PFSK-1 (cell line): ENCODE data around the gene ANKS4B.

Experiments
- FOXP2 ChIP-seq: optimal IDR thresholded peaks from 2 replicates; pipeline ENCODE3; 2011; ENCODE audit warnings: borderline replicate concordance, control low read depth, inconsistent platforms; ENCODE audit not compliant: insufficient read depth; ENCODE audit errors: extremely low read length, extremely low read depth
- POLR2AphosphoS5 ChIP-seq: IDR thresholded peaks from 2 replicates; pipeline ENCODE4 v1.6.1; 2012; ENCODE audit warnings: low read depth, mild to moderate bottlenecking, control low read depth, low read length, moderate library complexity
- SIN3A ChIP-seq: IDR thresholded peaks from 2 replicates; pipeline ENCODE4 v1.6.1; 2012; ENCODE audit warnings: mild to moderate bottlenecking, low read length, moderate library complexity, borderline replicate concordance; ENCODE audit not compliant: insufficient read depth
- TAF1 ChIP-seq: IDR thresholded peaks from 2 replicates; pipeline ENCODE4 v1.6.1; 2012; ENCODE audit warnings: low read length, control low read depth, borderline replicate concordance; ENCODE audit not compliant: insufficient read depth
- TF ChIP-seq, protein P1 (sequence below), 2 experiments: IDR thresholded peaks; 2 replicates each; pipeline versions ENCODE4 v1.6.1 to v1.8.0; 2011 to 2012; ENCODE audit warnings: low read depth in 2 of 2, low read length in 2 of 2, control low read depth in 1 of 2, inconsistent platforms in 1 of 2, mild to moderate bottlenecking in 1 of 2, moderate library complexity in 1 of 2; ENCODE audit not compliant: insufficient read depth in 1 of 2

DNA sequence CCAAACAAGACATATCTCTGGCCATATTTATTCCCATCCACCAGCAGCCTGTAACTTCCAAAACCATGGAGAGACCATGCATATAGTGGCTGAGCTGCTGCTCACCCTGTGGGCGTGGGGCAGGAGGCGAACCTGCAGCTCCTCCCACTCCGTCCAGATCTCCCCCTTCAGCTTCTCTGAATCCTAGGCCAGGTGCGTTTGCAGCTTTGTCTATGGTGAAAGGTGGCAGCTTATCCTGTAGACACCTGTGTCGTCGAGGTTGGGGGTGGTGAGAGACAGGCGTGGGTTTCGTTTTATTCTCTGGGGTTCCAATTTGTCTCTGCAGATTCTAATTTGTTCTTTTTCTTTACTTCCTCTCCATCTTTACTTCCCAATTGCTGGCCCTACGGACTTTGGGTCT is 9.7 kb upstream of the ANKS4B start:
- TF ChIP-seq, protein P1, sequence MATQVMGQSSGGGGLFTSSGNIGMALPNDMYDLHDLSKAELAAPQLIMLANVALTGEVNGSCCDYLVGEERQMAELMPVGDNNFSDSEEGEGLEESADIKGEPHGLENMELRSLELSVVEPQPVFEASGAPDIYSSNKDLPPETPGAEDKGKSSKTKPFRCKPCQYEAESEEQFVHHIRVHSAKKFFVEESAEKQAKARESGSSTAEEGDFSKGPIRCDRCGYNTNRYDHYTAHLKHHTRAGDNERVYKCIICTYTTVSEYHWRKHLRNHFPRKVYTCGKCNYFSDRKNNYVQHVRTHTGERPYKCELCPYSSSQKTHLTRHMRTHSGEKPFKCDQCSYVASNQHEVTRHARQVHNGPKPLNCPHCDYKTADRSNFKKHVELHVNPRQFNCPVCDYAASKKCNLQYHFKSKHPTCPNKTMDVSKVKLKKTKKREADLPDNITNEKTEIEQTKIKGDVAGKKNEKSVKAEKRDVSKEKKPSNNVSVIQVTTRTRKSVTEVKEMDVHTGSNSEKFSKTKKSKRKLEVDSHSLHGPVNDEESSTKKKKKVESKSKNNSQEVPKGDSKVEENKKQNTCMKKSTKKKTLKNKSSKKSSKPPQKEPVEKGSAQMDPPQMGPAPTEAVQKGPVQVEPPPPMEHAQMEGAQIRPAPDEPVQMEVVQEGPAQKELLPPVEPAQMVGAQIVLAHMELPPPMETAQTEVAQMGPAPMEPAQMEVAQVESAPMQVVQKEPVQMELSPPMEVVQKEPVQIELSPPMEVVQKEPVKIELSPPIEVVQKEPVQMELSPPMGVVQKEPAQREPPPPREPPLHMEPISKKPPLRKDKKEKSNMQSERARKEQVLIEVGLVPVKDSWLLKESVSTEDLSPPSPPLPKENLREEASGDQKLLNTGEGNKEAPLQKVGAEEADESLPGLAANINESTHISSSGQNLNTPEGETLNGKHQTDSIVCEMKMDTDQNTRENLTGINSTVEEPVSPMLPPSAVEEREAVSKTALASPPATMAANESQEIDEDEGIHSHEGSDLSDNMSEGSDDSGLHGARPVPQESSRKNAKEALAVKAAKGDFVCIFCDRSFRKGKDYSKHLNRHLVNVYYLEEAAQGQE (IDR thresholded peaks at IDR 0.05; ENCODE audit: insufficient read depth in 1 of 2, low read depth in 2 of 2, low read length in 2 of 2): no peak
- TF ChIP-seq POLR2AphosphoS5 (no peak), TAF1 (no peak), SIN3A (no peak), FOXP2 (no peak)
